Smooth muscle cell (in vitro differentiated cells): ENCODE data around the gene AJUBA. TPM values are rescaled to one million over a fixed set of nuclear protein-coding genes. Genes with fewer than 3 reads are reported as not detected.
A peak's percentile ranks its signal among the peaks of the same experiment; 100 is the strongest.

ENCODE experiments used
- DNase-seq: peaks from one replicate; lab custom pipeline; 2025; ENCODE audit not compliant: unreplicated experiment; lab: John Stamatoyannopoulos, UW
- H2AFZ ChIP-seq: fragments of 200-600 bp; sonication (generic); 2 replicates; pipeline ENCODE4 v1.6.0; 2016; ENCODE audit warnings: antibody characterized with exemption, low read depth, mild to moderate bottlenecking
- H3F3A ChIP-seq: fragments of 200-600 bp; sonication (generic); 2 replicates; pipeline ENCODE4 v1.6.0; 2017; ENCODE audit warnings: antibody characterized with exemption, low read depth
- H3K27ac ChIP-seq: fragments of 200-600 bp; sonication (generic); 2 replicates; pipeline ENCODE4 v1.5.1; 2016; ENCODE audit warnings: low read depth, mild to moderate bottlenecking
- H3K27me3 ChIP-seq: fragments of 200-600 bp; sonication (generic); 2 replicates; pipeline ENCODE4 v1.6.1; 2016; ENCODE audit warnings: low read depth, mild to moderate bottlenecking
- H3K36me3 ChIP-seq: fragments of 200-600 bp; sonication (generic); 2 replicates; pipeline ENCODE4 v1.5.1; 2016; ENCODE audit warnings: low read depth
- H3K4me1 ChIP-seq: fragments of 200-600 bp; sonication (generic); 2 replicates; pipeline ENCODE4 v1.5.1; 2016; ENCODE audit warnings: low read depth
- H3K4me2 ChIP-seq: fragments of 200-600 bp; sonication (generic); 2 replicates; pipeline ENCODE4 v1.6.0; 2016; ENCODE audit warnings: mild to moderate bottlenecking
- H3K4me3 ChIP-seq: fragments of 200-600 bp; sonication (generic); 2 replicates; pipeline ENCODE4 v1.5.1; 2016; ENCODE audit warnings: mild to moderate bottlenecking
- H3K79me2 ChIP-seq: fragments of 200-600 bp; sonication (generic); 2 replicates; pipeline ENCODE4 v1.6.0; 2016; ENCODE audit warnings: low read depth, mild to moderate bottlenecking
- H3K9ac ChIP-seq: fragments of 200-600 bp; sonication (generic); 2 replicates; pipeline ENCODE4 v1.6.0; 2016; ENCODE audit warnings: low read depth
- H3K9me3 ChIP-seq: fragments of 200-600 bp; sonication (generic); replicated peaks from 2 replicates; pipeline ENCODE4 v1.5.1; 2016; ENCODE audit warnings: low read depth
- H4K20me1 ChIP-seq: fragments of 200-600 bp; sonication (generic); 2 replicates; pipeline ENCODE4 v1.6.0; 2016; ENCODE audit warnings: low read depth
- WGBS: methylation state at CpG from one replicate; pipeline ENCODE4 v1.1.7; 2016; ENCODE audit warnings: low lambda C conversion rate; 5-methylcytosine and 5-hydroxymethylcytosine counted together
- polyA plus RNA-seq: library from polyadenylated mRNA; unstranded; fragments of >200 nt; fragmentation: Nextera tagmentation; extraction: Ambion mirVana; gene quantifications from 2 replicates; pipeline ENCODE4 v1.2.1, GENCODE V29; 2016
- total RNA-seq: library from RNA; depleted of rRNA; stranded (reverse); fragments of >200 nt; gene quantifications from 2 replicates; pipeline ENCODE4 v1.2.3, GENCODE V29; 2014
- TF ChIP-seq, protein P1 (sequence below): fragments of 200-600 bp; sonication (generic); IDR thresholded peaks from 2 replicates; pipeline ENCODE4 v1.5.1; 2017; ENCODE audit warnings: borderline replicate concordance, mild to moderate bottlenecking, antibody characterized with exemption; ENCODE audit not compliant: insufficient read depth, poor library complexity, severe bottlenecking

The AJUBA gene
- total and polyA plus RNA-seq, 2 experiments from 2014 or later = 19.8 to 20.7 TPM

DNA sequence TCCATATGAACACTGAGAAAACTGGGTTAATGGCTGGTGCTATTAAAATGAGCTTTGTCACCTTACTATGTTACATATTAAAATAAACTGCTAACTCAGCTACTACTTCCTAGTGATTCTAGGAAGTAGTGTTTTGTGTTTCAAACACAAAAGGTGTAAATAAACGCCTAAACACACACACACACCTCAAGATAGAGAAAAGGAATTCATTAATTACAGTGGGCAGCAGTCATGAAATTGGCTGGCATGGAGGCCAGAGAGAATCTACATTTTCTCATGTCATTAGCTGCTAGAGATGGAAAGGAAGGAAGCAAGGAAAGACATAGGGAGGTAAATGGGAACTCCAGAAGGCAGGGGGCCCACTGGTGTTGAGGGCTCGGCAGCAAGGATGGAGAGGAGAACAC is 52.4 kb downstream of the AJUBA start:
- H3K4me1 ChIP-seq = peaks cover 15% of the 10 kb centered on the region
- H3K27ac ChIP-seq = peak overlapping the region; percentile 80
- H3K4me3 ChIP-seq = peak overlapping the region; percentile 81
- H4K20me1 ChIP-seq = no peaks in the 10 kb centered on the region
- H3K27me3 ChIP-seq = no peaks in the 10 kb centered on the region
- H3K36me3 ChIP-seq = no peaks in the 10 kb centered on the region
- H2AFZ ChIP-seq = peak overlapping the region; percentile 87
- WGBS = 5% methylated on average over 2 of the region's 2 CpGs
- DNase-seq = no peak
- H3F3A ChIP-seq = peaks cover 5% of the 10 kb centered on the region
- peak overlapping the region; percentile 92 for H3K4me2 ChIP-seq
- H3K79me2 ChIP-seq = peaks cover 18% of the 10 kb centered on the region
- TF ChIP-seq, protein P1, sequence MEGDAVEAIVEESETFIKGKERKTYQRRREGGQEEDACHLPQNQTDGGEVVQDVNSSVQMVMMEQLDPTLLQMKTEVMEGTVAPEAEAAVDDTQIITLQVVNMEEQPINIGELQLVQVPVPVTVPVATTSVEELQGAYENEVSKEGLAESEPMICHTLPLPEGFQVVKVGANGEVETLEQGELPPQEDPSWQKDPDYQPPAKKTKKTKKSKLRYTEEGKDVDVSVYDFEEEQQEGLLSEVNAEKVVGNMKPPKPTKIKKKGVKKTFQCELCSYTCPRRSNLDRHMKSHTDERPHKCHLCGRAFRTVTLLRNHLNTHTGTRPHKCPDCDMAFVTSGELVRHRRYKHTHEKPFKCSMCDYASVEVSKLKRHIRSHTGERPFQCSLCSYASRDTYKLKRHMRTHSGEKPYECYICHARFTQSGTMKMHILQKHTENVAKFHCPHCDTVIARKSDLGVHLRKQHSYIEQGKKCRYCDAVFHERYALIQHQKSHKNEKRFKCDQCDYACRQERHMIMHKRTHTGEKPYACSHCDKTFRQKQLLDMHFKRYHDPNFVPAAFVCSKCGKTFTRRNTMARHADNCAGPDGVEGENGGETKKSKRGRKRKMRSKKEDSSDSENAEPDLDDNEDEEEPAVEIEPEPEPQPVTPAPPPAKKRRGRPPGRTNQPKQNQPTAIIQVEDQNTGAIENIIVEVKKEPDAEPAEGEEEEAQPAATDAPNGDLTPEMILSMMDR = no peak
- no peaks in the 10 kb centered on the region for H3K9me3 ChIP-seq
- peak overlapping the region; percentile 67 for H3K9ac ChIP-seq

DNA sequence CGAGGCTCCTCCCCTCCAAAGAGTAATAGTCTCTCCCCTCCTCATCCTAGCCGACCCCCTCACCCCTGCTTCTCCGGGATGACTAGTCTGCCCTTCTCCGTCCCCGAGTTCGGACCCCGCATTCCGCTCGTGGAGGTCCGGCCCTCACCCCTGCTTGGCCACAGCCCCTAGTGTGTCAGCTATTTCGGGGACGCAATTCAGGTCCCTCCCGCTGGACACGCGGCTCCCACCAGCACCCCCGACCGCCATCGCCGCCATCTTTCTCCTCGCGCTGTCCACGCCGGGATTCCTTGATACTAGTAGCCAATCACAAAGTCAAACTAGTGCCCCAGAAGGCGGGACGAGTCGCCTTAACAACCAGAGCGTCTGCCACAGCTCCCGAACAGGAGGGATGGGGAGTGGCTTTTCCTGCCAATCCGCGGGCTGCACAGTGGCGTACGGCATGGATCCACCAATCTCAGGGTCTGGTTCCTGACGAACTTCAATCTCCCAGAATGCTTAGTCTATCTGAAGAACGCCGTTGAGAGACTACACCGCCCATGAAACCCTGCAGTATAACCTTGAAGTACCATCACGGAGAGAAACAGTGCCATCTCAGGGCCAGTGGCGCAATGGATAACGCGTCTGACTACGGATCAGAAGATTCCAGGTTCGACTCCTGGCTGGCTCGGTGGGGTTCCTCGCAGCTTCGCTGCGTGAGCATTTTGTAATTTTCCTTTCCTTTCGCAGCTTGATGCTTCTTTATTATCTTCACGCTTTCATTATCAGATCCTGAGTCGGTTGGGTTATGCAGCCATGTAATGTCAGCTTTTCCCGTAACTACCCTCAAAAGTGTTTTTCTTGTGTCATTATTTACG is 53.0 kb downstream of the AJUBA start, which contains the start of gene PRMT5:
TSS of gene PRMT5 (minus strand) at position 273 of the 857 bp plus-strand sequence. CDS start at position 258, 15 bp downstream.
- Histone ChIP-seq H3K4me2 (peak within 1 kb of the TSS; percentile 92), H3K79me2 (peaks cover 18% of the 10 kb centered on the region), H3K36me3 (peaks cover 4% of the 10 kb centered on the region), H3K4me1 (peaks cover 15% of the 10 kb centered on the region), H3K9ac (peak within 1 kb of the TSS; percentile 90), H3F3A (peaks cover 5% of the 10 kb centered on the region), H3K27ac (peak within 1 kb of the TSS; percentile 80), H2AFZ (peak within 1 kb of the TSS; percentile 87), H3K4me3 (peak within 1 kb of the TSS; percentile 81), H3K27me3 (no peaks in the 10 kb centered on the region), H4K20me1 (no peaks in the 10 kb centered on the region), H3K9me3 (no peaks in the 10 kb centered on the region)
- DNase-seq = peak; percentile 91
- TF ChIP-seq, protein P1 = no peak
- WGBS = 1% methylated on average over 51 of the region's 51 CpGs

DNA sequence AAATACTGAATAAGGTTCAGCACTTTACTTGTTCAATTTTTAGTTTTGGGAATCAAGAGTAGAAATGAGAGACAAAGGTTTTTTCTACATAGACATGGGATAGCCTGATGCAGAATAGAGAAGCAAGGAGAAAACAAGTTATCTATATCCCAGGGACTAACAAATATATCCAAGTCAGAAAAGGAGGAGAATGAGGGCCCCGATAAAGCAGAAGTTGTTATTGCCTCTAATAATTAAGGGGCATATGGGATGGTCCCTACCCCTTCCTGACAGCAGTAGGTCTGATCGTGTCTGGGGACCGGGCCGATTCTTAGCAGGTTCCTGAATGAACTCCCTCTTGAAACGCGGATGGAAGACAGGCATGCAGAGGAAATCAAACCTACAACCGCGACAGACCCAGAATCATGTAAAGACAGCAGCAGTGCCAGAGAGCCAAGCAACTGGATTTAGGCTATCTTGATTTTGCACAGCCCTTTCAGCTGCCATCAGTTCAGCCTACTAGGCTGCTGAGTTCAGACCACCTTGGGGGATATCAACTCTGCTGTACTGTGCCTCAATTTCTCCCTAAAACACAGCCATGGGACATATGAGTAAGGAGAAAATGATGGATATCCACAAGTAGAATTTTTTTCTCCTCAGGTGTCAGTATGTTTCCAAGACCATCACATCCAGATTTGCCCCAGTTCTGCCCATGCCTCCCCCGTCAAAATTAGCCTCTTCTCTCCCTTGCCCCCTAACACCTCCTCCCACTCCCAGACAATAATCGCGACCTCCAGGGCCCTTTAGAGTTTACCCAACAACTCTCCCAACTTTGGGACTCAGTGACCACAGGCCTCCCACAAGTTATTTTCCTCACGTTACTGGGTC is 53.9 kb downstream of the AJUBA start:
- peak overlapping the region; percentile 91 for H3K4me2 ChIP-seq
- H2AFZ ChIP-seq = peak overlapping the region; percentile 68
- H4K20me1 ChIP-seq = no peaks in the 10 kb centered on the region
- TF ChIP-seq, protein P1 = no peak
- H3K4me1 ChIP-seq = peaks cover 15% of the 10 kb centered on the region
- H3K36me3 ChIP-seq = peaks cover 4% of the 10 kb centered on the region
- H3K27me3 ChIP-seq = no peaks in the 10 kb centered on the region
- peak overlapping the region; percentile 81 for H3K4me3 ChIP-seq
- peaks cover 5% of the 10 kb centered on the region for H3F3A ChIP-seq
- H3K27ac ChIP-seq = peak overlapping the region; percentile 79
- peaks cover 18% of the 10 kb centered on the region for H3K79me2 ChIP-seq
- DNase-seq = no peak
- 32% methylated on average over 12 of the region's 12 CpGs for WGBS
- peak overlapping the region; percentile 90 for H3K9ac ChIP-seq
- H3K9me3 ChIP-seq = no peaks in the 10 kb centered on the region
